RKO (cell line): ENCODE measurements around the gene UGT1A7.
A peak's percentile ranks its signal among the peaks of the same experiment; 100 is the strongest.

Experiments
- DNase-seq: peaks from one replicate; pipeline ENCODE4 v3.0.0-alpha.2; 2016; ENCODE audit warnings: low spot score

Gene UGT1A7

DNA sequence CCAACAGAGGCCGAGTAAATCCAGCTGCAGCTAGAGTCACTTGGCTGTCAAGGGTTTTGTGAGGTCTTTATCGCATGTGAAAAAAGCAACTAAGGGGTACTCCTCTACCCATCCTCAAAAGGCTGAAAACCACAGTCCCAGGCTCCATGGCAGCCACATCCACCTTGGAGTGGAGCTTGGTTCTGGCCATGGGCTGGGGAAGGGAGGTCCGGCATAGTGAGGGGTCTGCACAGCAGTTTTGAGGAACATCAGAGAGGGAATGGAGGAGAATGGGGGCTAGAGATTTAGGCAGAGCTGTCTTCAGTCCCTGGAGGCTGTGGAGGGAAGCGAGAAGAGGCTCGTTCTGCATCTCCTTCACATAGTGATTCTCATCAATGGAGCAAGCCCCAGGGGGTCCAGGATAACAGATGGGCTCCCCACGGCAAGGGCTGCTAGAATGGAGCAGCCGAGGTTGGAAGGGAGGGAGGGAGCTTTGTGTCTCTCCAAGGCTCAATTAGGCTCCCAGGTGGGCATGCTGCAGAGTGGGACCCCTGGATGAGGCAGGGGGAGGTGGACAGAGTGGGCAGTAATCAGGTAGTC lies 117.5 kb downstream of the UGT1A7 start:
- no peak for DNase-seq

- no peak for DNase-seq
Measured at GRCh38 chr2:233799716-233800115, 118.0 kb downstream of the UGT1A7 start.

- DNase-seq, result no peak
Measured at GRCh38 chr2:233800208-233800607, 118.5 kb downstream of the UGT1A7 start.

- DNase-seq, result peak; percentile 3
Measured at GRCh38 chr2:233801357-233802131, 119.8 kb downstream of the UGT1A7 start.

- no peak for DNase-seq
Measured at GRCh38 chr2:233802132-233802815, 120.6 kb downstream of the UGT1A7 start.

GRCh38 chr2:233803292-233803911 lies 121.7 kb downstream of the UGT1A7 start:
- no peak for DNase-seq

GRCh38 chr2:233803994-233804393 lies 122.3 kb downstream of the UGT1A7 start:
- DNase-seq, result no peak

DNA sequence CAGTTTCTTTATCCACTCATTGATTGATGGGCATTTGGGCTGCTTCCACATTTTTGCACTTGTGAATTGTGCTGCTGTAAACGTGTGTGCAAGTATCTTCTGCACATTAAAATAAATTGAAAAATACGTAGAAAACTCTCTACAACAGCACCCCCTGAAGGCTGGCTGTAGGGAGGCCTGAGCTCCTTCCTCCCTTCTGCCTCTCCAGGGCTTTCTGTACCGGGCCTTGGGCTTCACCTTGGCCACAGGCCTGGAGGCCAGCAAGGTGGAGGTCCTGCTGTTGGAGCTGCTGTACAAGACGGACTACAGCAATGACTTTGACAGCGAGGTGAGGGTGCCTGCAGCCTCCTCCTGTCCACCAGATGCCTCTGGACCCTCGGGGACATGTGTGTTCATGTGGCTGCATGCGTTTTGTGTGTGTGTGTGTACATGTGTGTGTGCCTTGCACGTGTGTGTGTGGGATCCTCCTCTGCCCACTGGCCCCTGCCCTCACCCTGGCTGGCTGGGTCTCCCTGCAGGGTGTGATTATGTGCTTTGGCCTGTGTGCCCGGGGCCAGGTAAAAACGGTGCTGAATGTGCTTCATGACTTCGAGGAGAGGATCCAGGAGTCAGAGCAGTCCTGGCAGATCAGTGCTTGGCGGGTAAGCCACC lies 125.6 kb downstream of the UGT1A7 start:
- DNase-seq, result no peak

DNA sequence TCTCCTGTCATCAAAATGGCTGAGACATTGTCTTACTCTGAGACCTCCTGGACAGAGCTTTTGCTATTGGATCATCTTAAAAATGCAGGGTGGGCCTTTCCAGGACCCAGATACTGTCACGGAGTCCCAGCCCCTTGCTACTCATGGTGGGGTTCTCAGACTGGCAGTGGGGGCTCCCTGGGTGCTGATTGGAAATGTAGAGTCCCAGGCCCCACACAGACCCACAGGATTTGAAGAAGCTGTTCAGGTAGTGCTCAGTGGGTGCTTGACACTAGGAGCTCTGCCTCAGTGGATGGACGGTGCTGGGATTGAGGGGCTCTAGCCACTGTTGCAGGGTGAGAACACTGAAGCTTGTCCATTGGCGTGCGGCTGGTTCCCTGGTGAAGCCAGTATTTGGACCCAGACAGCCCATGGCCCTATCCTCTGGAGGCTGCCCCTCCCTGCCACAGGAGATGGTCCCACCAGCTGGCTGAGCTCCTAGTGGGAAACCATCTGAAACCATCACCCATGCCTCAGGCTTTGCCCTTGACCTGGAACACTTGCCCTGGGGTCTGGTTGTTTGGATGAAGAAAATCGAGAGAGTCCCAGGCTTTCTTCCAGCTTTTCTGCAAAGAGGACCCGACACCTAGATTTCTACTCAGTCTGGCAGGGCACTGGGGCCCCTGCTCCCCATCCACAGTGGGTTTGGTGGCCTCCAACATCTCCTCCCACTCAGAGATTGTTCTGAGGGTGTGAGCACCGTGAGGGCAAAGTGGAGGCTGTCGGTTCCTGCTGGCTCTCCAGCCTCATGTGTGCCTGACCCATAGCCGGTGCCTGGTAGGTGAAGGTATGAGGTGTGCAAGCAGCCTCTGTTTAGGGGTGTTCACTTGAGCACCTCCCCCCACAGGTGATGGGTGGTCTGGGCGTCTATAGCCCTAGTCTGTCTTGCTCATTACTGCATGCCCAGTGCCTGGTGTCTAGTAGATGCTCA lies 126.5 kb downstream of the UGT1A7 start:
- no peak for DNase-seq

- no peak for DNase-seq
Measured at GRCh38 chr2:233810385-233810784, 128.7 kb downstream of the UGT1A7 start.

DNA sequence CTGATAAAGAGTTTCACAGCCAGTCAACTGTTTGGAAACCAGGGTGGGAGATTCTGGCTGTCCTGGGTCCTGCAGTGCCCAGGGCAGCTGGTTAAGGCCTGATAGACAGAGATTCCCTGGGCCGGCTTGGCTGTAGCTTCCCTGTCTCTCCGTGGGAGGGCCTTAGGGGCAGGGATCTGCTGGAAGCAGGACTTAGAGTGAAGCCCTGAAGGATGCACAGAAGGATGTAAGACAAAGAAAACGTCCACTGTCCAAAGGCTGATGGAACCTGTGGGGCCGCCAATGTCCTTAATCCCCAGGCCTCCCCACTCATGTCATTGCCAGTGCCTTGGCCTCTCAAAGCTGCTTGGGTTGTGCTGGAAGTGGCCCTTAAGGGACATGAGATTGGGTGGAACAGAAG lies 129.4 kb downstream of the UGT1A7 start:
- no peak for DNase-seq

DNA sequence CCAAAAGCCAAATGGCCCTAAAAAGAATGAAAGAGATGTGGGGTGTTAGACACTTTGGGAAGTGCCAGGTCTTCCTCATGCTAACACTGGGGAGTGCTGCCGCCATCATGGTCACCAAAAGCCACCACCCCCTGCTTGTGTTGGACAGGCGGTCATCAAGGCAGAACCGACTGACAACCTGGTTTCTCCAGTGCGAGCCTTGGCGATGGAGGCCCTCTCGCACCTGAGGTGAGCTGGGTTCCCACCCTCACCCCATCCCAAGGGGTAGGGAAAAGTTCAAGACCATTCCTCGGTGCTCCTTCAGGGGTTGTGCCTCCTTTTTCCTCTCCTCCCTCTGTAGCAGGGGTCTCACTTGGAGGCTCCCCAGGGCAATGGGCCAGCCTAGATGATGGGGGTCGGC lies 130.0 kb downstream of the UGT1A7 start:
- DNase-seq, result no peak

DNA sequence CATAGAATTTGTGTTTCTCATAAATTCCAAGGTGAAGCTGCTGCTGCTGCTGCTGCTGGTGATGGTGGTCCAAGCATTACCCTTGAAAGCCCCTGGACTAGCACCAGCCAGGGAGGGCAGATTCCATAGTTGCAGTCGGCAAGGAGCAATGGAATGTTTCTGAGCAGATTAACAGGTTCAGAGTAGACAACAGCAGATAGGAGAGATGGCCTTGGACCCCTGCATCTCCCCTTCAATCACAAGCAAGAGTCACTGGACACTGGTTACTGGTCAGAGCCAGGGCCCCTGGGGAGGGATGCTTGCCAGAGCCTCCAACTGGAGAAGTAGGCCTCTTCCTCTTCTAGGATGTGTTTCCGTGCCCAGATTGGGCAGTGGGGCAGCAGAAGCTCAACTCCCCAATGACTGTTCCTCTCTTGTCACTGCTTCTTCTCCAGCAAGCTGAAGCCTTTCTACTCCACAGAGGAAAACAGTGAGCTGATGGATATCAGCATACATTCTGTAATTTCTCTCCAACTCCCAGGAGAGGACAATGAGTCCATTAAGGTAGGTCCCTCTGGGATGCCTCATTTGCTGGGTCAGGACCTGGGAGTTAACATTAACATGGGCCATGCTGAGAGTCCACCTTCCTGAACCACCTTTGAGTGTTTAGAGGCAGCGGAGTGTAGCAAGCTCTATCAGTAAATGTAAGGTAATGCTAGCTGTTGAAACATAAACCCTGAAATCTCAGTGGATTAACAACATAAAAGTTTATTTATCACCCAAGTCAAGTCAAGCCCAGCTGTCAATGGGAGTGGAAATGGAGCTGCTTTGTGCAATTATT lies 131.7 kb downstream of the UGT1A7 start:
- DNase-seq, result no peak

- DNase-seq, result no peak
Measured at GRCh38 chr2:233814056-233814835, 132.5 kb downstream of the UGT1A7 start.

DNA sequence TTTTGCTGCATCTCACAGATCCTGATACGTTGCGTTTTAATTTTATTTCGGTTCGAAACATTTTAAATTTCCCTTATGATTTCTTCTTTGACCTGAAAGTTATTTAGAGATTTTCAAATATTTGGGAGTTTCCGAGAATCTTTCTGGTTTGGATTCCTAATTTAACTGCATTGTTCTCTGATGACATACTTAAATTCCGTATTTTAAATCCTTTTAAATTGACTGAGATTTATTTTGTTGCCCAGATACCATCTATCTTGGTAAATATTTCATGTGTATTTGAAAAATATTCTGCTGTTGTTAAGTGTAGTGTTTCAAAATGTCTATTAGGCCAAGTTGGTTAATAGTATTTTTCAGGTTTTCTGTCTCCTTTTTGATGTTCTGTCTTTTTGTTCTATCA lies 134.2 kb downstream of the UGT1A7 start:
- no peak for DNase-seq

GRCh38 chr2:233816334-233816733 lies 134.6 kb downstream of the UGT1A7 start:
- DNase-seq, result no peak

DNA sequence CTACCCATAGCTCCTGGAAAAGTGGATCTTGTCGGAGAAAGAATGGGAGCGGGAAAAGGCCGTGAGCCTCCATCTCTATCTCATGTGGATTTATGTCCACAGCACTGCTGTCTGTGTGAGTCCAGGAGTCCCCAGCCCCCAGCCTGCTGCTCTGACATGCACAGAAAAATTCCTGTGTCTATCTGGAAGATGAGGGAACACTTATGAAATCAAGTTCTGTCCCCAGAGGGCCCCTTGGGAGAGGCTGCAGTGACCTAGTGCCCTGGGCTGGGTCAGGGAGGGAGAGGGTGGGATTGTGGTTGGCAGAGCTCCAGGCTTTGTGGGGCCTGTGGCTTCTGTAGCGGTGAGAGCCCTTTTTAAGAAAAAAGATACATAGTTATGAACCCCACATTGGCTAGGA lies 135.1 kb downstream of the UGT1A7 start:
- no peak for DNase-seq

DNA sequence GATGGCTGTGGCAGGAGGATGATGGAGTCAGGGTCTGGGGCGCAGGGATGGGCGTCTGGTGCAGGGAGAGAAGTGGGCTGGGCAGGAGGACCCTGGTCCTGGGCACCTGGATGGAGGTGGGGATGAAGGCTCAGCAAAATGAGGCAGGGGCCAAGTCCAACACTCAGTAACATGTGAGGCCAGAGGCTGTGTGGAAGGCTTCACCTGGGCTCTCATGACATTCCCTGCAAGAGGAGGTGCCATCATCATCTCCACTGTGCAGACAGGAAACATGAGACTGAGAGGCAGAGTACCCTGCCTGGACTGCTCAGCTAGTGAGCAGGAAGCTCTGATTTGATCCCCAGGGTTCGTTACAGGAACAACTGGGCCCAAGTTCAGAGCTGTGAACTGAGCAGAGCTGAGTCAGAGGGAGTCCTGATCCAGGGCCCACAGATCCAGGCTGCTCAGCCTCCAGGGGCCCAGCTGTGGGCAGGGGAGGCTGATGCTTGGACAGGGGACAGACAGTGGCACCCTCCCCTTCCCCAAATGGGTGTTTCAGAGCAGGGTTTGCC lies 135.7 kb downstream of the UGT1A7 start:
- no peak for DNase-seq

DNA sequence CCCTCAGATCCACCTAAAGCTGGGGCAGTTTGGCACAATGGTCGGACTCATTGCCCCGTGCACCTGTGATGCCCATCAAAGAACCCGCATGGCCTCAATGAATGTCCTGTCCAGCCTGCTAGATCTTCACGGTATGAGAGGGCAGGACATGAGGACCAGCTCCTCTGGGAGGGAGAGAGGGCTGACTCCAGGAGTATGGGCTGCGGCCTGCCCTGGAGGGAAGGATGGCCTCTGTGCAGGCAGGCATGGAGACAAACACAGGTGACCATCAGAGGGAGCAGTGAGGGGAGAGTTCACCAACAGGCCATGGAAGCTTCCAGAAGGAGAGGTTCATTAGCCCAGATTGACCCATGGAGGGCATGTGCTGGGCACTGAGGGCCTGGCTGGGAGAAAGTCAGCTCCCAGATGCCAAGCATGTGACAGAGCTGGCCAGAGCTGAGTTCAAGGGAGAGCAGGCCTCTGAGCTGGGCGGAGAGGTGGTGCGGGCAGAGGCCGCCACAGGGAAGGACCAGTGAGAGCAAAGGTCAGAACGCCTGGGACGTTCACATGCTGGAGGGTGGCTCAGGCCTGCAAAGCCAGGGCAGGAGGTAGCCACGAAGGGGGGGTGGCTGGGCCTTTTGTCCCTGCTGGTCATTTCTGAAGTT lies 136.4 kb downstream of the UGT1A7 start:
- DNase-seq, result no peak
